ENCODE measurements around the gene LETM1.

DNA sequence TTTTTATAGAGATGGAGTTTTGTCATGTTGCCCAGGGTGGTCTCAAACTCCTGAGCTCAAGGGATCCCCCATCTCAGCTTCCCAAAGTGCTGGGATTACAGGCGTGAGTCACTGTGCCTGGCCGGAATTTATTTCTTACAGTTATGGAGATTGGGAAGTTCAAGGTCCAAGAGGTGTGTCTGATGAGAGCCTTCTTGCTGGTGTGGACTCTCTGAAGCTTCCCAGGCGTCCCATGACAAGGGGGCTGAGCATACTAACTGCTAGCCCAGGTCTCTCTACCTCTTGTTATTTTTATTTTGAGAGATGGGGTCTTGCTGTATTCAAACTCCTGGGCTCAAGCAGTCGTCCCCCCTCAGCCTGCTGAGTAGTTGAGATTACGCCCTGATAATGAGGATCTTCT lies 12.3 kb upstream of the LETM1 start:
- no peak for TF ChIP-seq EZH2 (conservative IDR thresholded peaks at IDR 0.05; ENCODE audit: low read depth, low read length)
- TF ChIP-seq, protein P1, sequence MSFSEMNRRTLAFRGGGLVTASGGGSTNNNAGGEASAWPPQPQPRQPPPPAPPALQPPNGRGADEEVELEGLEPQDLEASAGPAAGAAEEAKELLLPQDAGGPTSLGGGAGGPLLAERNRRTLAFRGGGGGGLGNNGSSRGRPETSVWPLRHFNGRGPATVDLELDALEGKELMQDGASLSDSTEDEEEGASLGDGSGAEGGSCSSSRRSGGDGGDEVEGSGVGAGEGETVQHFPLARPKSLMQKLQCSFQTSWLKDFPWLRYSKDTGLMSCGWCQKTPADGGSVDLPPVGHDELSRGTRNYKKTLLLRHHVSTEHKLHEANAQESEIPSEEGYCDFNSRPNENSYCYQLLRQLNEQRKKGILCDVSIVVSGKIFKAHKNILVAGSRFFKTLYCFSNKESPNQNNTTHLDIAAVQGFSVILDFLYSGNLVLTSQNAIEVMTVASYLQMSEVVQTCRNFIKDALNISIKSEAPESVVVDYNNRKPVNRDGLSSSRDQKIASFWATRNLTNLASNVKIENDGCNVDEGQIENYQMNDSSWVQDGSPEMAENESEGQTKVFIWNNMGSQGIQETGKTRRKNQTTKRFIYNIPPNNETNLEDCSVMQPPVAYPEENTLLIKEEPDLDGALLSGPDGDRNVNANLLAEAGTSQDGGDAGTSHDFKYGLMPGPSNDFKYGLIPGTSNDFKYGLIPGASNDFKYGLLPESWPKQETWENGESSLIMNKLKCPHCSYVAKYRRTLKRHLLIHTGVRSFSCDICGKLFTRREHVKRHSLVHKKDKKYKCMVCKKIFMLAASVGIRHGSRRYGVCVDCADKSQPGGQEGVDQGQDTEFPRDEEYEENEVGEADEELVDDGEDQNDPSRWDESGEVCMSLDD (CRISPR knock-in tag; IDR thresholded peaks at IDR 0.05; ENCODE audit: borderline replicate concordance) = no peak
- TF ChIP-seq POLR2A (IDR thresholded peaks at IDR 0.05; ENCODE audit: insufficient read depth in 1 of 2, low read depth in 2 of 2, low read length in 2 of 2) = no peak
- TF ChIP-seq MXD4 (CRISPR knock-in tag; IDR thresholded peaks at IDR 0.05) = no peak
- TF ChIP-seq ZNF451 (CRISPR knock-in tag; IDR thresholded peaks at IDR 0.05) = no peak
- TF ChIP-seq ATF2 (CRISPR knock-in tag; IDR thresholded peaks at IDR 0.05) = no peak
- TF ChIP-seq ZFX (CRISPR knock-in tag; IDR thresholded peaks at IDR 0.05; ENCODE audit: low read depth) = no peak
